KMS-11 (cell line): Measurements from ENCODE around the gene CLGN.

Source experiments
- H2AFZ ChIP-seq: fragments of 200-600 bp; sonication (generic); 2 replicates; pipeline ENCODE4 v1.6.1; 2016; ENCODE audit warnings: antibody characterized with exemption, mixed run types, low read depth
- H3K27ac ChIP-seq: fragments of 200-600 bp; sonication (generic); 2 replicates; pipeline ENCODE4 v1.6.1; 2016; ENCODE audit warnings: mild to moderate bottlenecking, mixed run types
- H3K27me3 ChIP-seq: fragments of 200-600 bp; sonication (generic); 2 replicates; pipeline ENCODE4 v1.6.1; 2017; ENCODE audit warnings: mild to moderate bottlenecking, low read depth, mixed run types, moderate library complexity; ENCODE audit not compliant: insufficient read depth
- H3K36me3 ChIP-seq: fragments of 200-600 bp; sonication (generic); 2 replicates; pipeline ENCODE4 v1.6.1; 2017; ENCODE audit warnings: mild to moderate bottlenecking, mixed run types; ENCODE audit not compliant: insufficient read depth
- H3K4me1 ChIP-seq: fragments of 200-600 bp; sonication (generic); 2 replicates; pipeline ENCODE4 v1.6.1; 2016; ENCODE audit warnings: mild to moderate bottlenecking, low read depth, mixed run types; ENCODE audit not compliant: poor library complexity, severe bottlenecking
- H3K4me2 ChIP-seq: fragments of 200-600 bp; sonication (generic); 2 replicates; pipeline ENCODE4 v1.7.0; 2016; ENCODE audit warnings: mild to moderate bottlenecking, mixed run types
- H3K4me3 ChIP-seq: fragments of 200-600 bp; sonication (generic); IDR thresholded peaks from 2 replicates; pipeline ENCODE4 v1.6.1; 2017; ENCODE audit warnings: low read depth, low read length, mixed read lengths; ENCODE audit not compliant: insufficient read depth
- H3K79me2 ChIP-seq: fragments of 200-600 bp; sonication (generic); 2 replicates; pipeline ENCODE4 v1.6.1; 2016; ENCODE audit warnings: low read depth, mixed run types; ENCODE audit not compliant: insufficient read depth
- H3K9ac ChIP-seq: fragments of 200-600 bp; sonication (generic); 2 replicates; pipeline ENCODE4 v1.6.1; 2016; ENCODE audit warnings: mild to moderate bottlenecking, mixed run types
- H4K20me1 ChIP-seq: fragments of 200-600 bp; sonication (generic); 2 replicates; pipeline ENCODE4 v1.6.1; 2016; ENCODE audit warnings: mild to moderate bottlenecking, mixed run types; ENCODE audit not compliant: insufficient read depth
- CTCF ChIP-seq: fragments of 200-600 bp; sonication (generic); conservative IDR thresholded peaks from 2 replicates; pipeline ENCODE4 v1.6.1; 2017; ENCODE audit warnings: low read depth, mild to moderate bottlenecking, antibody characterized with exemption, low read length, moderate library complexity, mixed read lengths

Gene CLGN

GRCh38 chr4:140408974-140409373 lies 18.5 kb downstream of the CLGN start:
- no peak overlapping the region for H3K9ac ChIP-seq
- no peaks in the 10 kb centered on the region for H3K36me3 ChIP-seq
- no peaks in the 10 kb centered on the region for H3K4me1 ChIP-seq
- no peaks in the 10 kb centered on the region for H4K20me1 ChIP-seq
- H3K4me3 ChIP-seq = no peak overlapping the region
- H3K79me2 ChIP-seq = no peaks in the 10 kb centered on the region
- H2AFZ ChIP-seq = no peak overlapping the region
- no peak overlapping the region for H3K4me2 ChIP-seq
- H3K27me3 ChIP-seq = no peaks in the 10 kb centered on the region
- TF ChIP-seq CTCF = no peak
- no peak overlapping the region for H3K27ac ChIP-seq

- Histone ChIP-seq H3K36me3 (no peaks in the 10 kb centered on the region), H2AFZ (no peak overlapping the region), H3K4me3 (no peak overlapping the region), H3K9ac (no peak overlapping the region), H4K20me1 (no peaks in the 10 kb centered on the region), H3K4me1 (no peaks in the 10 kb centered on the region), H3K27me3 (no peaks in the 10 kb centered on the region), H3K4me2 (no peak overlapping the region), H3K79me2 (no peaks in the 10 kb centered on the region), H3K27ac (no peak overlapping the region)
- no peak for TF ChIP-seq CTCF
Observed at GRCh38 chr4:140406292-140406691, 21.2 kb downstream of the CLGN start.

GRCh38 chr4:140400111-140400510 lies 27.3 kb downstream of the CLGN start:
- H4K20me1 ChIP-seq = no peaks in the 10 kb centered on the region
- H3K4me2 ChIP-seq = no peak overlapping the region
- H3K79me2 ChIP-seq = no peaks in the 10 kb centered on the region
- TF ChIP-seq CTCF = no peak
- no peak overlapping the region for H2AFZ ChIP-seq
- H3K36me3 ChIP-seq = no peaks in the 10 kb centered on the region
- H3K9ac ChIP-seq = no peak overlapping the region
- H3K4me3 ChIP-seq = no peak overlapping the region
- no peak overlapping the region for H3K27ac ChIP-seq
- no peaks in the 10 kb centered on the region for H3K27me3 ChIP-seq
- H3K4me1 ChIP-seq = no peaks in the 10 kb centered on the region

GRCh38 chr4:140395668-140396067 lies 31.8 kb downstream of the CLGN start:
- Histone ChIP-seq H3K27ac (no peak overlapping the region), H3K4me3 (no peak overlapping the region), H3K4me2 (no peak overlapping the region), H3K36me3 (no peaks in the 10 kb centered on the region), H3K79me2 (no peaks in the 10 kb centered on the region), H2AFZ (no peak overlapping the region), H3K27me3 (no peaks in the 10 kb centered on the region), H3K4me1 (no peaks in the 10 kb centered on the region), H4K20me1 (no peaks in the 10 kb centered on the region), H3K9ac (no peak overlapping the region)
- TF ChIP-seq CTCF = no peak

GRCh38 chr4:140388015-140388414 lies 39.4 kb downstream of the CLGN start:
- no peaks in the 10 kb centered on the region for H3K4me1 ChIP-seq
- no peak overlapping the region for H3K27ac ChIP-seq
- H3K9ac ChIP-seq = no peak overlapping the region
- no peaks in the 10 kb centered on the region for H3K36me3 ChIP-seq
- H4K20me1 ChIP-seq = no peaks in the 10 kb centered on the region
- no peak overlapping the region for H2AFZ ChIP-seq
- H3K27me3 ChIP-seq = no peaks in the 10 kb centered on the region
- no peaks in the 10 kb centered on the region for H3K79me2 ChIP-seq
- no peak for TF ChIP-seq CTCF
- no peak overlapping the region for H3K4me2 ChIP-seq
- H3K4me3 ChIP-seq = no peak overlapping the region
